Liver (tissue), 9 donors: ENCODE measurements around the gene LINC00305. TPM values are rescaled to one million over a fixed set of nuclear protein-coding genes. Genes with fewer than 3 reads are reported as not detected.

Experiments
- DNase-seq: peaks from one replicate; pipeline ENCODE4 v3.0.0-alpha.2; 2017; ENCODE audit warnings: low spot score
- H3K27ac ChIP-seq, 2 donors: one replicate each; pipeline ENCODE4 v1.7.0; 2013; ENCODE audit warnings: inconsistent platforms in 2 of 2, low read length in 2 of 2, control low read depth in 1 of 2, low read depth in 1 of 2, mild to moderate bottlenecking in 1 of 2
- H3K27me3 ChIP-seq, 4 donors: one replicate each; pipeline versions ENCODE4 v1.6.1 to v1.7.0; 2013; ENCODE audit warnings: low read length in 3 of 4, inconsistent platforms in 1 of 4, mild to moderate bottlenecking in 1 of 4, moderate library complexity in 1 of 4; ENCODE audit not compliant: control insufficient read depth in 4 of 4, insufficient read depth in 4 of 4
- H3K36me3 ChIP-seq, 4 donors: one replicate each; pipeline versions ENCODE4 v1.6.1 to v1.7.0; 2013; ENCODE audit warnings: low read length in 3 of 4, mild to moderate bottlenecking in 3 of 4, low read depth in 1 of 4, moderate library complexity in 1 of 4; ENCODE audit not compliant: control insufficient read depth in 4 of 4, insufficient read depth in 3 of 4
- H3K4me1 ChIP-seq, 4 donors: one replicate each; pipeline versions ENCODE4 v1.6.1 to v1.7.0; 2013; ENCODE audit warnings: low read length in 3 of 4, mild to moderate bottlenecking in 3 of 4, moderate library complexity in 1 of 4; ENCODE audit not compliant: control insufficient read depth in 4 of 4, insufficient read depth in 4 of 4
- H3K4me3 ChIP-seq, 3 donors: one replicate each; pipeline versions ENCODE4 v1.6.1 to v1.7.0; 2013; ENCODE audit warnings: low read length in 3 of 3, control low read depth in 1 of 3, low read depth in 1 of 3, mild to moderate bottlenecking in 1 of 3
- H3K9ac ChIP-seq, 2 donors: one replicate each; pipeline ENCODE4 v1.7.0; 2013; ENCODE audit warnings: low read length in 2 of 2, mild to moderate bottlenecking in 2 of 2, moderate library complexity in 2 of 2, control low read depth in 1 of 2, low read depth in 1 of 2
- H3K9me3 ChIP-seq, 4 donors: one replicate each; pipeline versions ENCODE4 v1.6.1 to v1.7.0; 2013; ENCODE audit warnings: low read length in 3 of 4; ENCODE audit not compliant: control insufficient read depth in 4 of 4
- ATF3 ChIP-seq: IDR thresholded peaks from 2 replicates; pipeline ENCODE4 v1.6.1; 2016; ENCODE audit warnings: antibody characterized with exemption
- EGR1 ChIP-seq, 2 donors: IDR thresholded peaks; 2 replicates each; pipeline ENCODE4 v1.6.1; 2016 to 2018; ENCODE audit warnings: antibody characterized with exemption in 2 of 2, low read depth in 2 of 2
- FOXA1 ChIP-seq: IDR thresholded peaks from 2 replicates; pipeline ENCODE4 v1.6.1; 2016; ENCODE audit warnings: antibody characterized with exemption
- FOXA2 ChIP-seq: IDR thresholded peaks from 2 replicates; pipeline ENCODE4 v1.6.1; 2016; ENCODE audit warnings: antibody characterized with exemption
- GABPA ChIP-seq, 2 donors: IDR thresholded peaks in 1 of 2; conservative IDR thresholded peaks in 1 of 2; 2 replicates each; pipeline ENCODE4 v1.6.1; 2016; ENCODE audit warnings: antibody characterized with exemption in 2 of 2, mild to moderate bottlenecking in 1 of 2, moderate library complexity in 1 of 2
- HNF4A ChIP-seq, 2 donors: conservative IDR thresholded peaks; 2 replicates each; pipeline ENCODE4 v1.6.1; 2016; ENCODE audit warnings: antibody characterized with exemption in 2 of 2, mild to moderate bottlenecking in 2 of 2
- HNF4G ChIP-seq: IDR thresholded peaks from 2 replicates; pipeline ENCODE4 v1.6.1; 2016; ENCODE audit warnings: antibody characterized with exemption
- JUND ChIP-seq, 2 donors: IDR thresholded peaks; 2 replicates each; pipeline ENCODE4 v1.6.1; 2016; ENCODE audit warnings: antibody characterized with exemption in 2 of 2
- MAX ChIP-seq: IDR thresholded peaks from 2 replicates; pipeline ENCODE4 v1.6.1; 2016; ENCODE audit warnings: antibody characterized with exemption
- NR2F2 ChIP-seq: IDR thresholded peaks from 2 replicates; pipeline ENCODE4 v1.6.1; 2016; ENCODE audit warnings: antibody characterized with exemption
- RAD21 ChIP-seq, 2 donors: IDR thresholded peaks; 2 replicates each; pipeline ENCODE4 v1.6.1; 2016; ENCODE audit warnings: antibody characterized with exemption in 2 of 2, mild to moderate bottlenecking in 2 of 2
- RXRA ChIP-seq, 2 donors: IDR thresholded peaks; 2 replicates each; pipeline ENCODE4 v1.6.1; 2017 to 2018; ENCODE audit warnings: antibody characterized with exemption in 2 of 2, mild to moderate bottlenecking in 1 of 2
- SP1 ChIP-seq: IDR thresholded peaks from 2 replicates; pipeline ENCODE4 v1.6.1; 2018; ENCODE audit warnings: antibody characterized with exemption, mild to moderate bottlenecking
- TAF1 ChIP-seq: conservative IDR thresholded peaks from 2 replicates; pipeline ENCODE4 v1.6.1; 2016; ENCODE audit warnings: antibody characterized with exemption, mild to moderate bottlenecking
- YY1 ChIP-seq: IDR thresholded peaks from 2 replicates; pipeline ENCODE4 v1.6.1; 2016; ENCODE audit warnings: antibody characterized with exemption, mild to moderate bottlenecking
- ZBTB33 ChIP-seq: IDR thresholded peaks from 2 replicates; pipeline ENCODE4 v1.6.1; 2016; ENCODE audit warnings: antibody characterized with exemption
- WGBS: extraction: QIAGEN DNeasy Blood & Tissue Kit; methylation state at CpG from one replicate; pipeline ENCODE4 v1.1.7; 2013; 5-methylcytosine and 5-hydroxymethylcytosine counted together
- polyA plus RNA-seq, 2 donors: library from polyadenylated mRNA; stranded (reverse) in 1 of 2; unstranded in 1 of 2; fragments of 200-250 nt in 1 of 2; fragments of >200 nt in 1 of 2; fragmentation: Nextera tagmentation in 1 of 2; extraction: Ambion mirVana in 1 of 2; gene quantifications; one replicate each; pipeline versions ENCODE4 v1.2.1 to v1.2.3, GENCODE V29; 2013 to 2015
- total RNA-seq, 2 donors: library from RNA; depleted of rRNA; stranded (reverse); fragments of >200 nt; gene quantifications; one replicate each; pipeline ENCODE4 v1.2.3, GENCODE V29; 2014
- TF ChIP-seq, protein P1 (sequence below): fragments of 150-350 bp; IDR thresholded peaks from 2 replicates; pipeline ENCODE4 v1.5.1; 2017; ENCODE audit warnings: improper control_type of control experiment, low read depth, low read length; ENCODE audit not compliant: missing input control
- TF ChIP-seq, protein P2 (sequence below): IDR thresholded peaks from 2 replicates; pipeline ENCODE4 v1.6.1; 2016; ENCODE audit warnings: antibody characterized with exemption, mild to moderate bottlenecking
- donor health status: healthy.
- donor health status: healthy.
- donor health status: healthy.
- donor health status: healthy.
- donor health status: healthy.

The LINC00305 gene
- total and polyA plus RNA-seq, 4 donors = 0.84 TPM; not detected in 3

DNA sequence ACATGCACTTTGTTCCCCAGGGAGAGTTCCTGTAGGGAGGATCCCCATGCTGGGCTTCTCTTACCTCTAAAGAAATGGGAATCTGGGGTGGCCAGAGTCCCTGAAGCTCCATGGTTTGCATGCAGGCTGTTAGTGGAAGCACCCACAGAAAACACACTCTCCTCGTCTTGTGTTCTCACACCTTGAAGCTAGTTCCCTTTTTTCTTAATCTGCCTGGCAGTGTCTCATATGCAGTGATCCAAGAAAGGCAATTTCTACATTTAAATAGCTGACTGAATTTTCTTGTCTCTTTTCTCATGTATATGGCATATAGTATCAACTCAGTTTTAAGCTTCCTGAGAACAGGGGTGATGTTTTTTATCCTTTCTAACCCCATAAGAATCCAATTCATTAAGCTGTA is 65.0 kb downstream of the LINC00305 start:
- TF ChIP-seq ATF3 = no peak
- no peak for TF ChIP-seq SP1
- TF ChIP-seq GABPA (IDR thresholded peaks at IDR 0.05 in 1 of 2, conservative IDR thresholded peaks at IDR 0.05 in 1 of 2) = no peak
- TF ChIP-seq RAD21 (IDR thresholded peaks at IDR 0.05) = no peak
- no peak for TF ChIP-seq JUND (IDR thresholded peaks at IDR 0.05)
- TF ChIP-seq HNF4G = no peak
- TF ChIP-seq, protein P1, sequence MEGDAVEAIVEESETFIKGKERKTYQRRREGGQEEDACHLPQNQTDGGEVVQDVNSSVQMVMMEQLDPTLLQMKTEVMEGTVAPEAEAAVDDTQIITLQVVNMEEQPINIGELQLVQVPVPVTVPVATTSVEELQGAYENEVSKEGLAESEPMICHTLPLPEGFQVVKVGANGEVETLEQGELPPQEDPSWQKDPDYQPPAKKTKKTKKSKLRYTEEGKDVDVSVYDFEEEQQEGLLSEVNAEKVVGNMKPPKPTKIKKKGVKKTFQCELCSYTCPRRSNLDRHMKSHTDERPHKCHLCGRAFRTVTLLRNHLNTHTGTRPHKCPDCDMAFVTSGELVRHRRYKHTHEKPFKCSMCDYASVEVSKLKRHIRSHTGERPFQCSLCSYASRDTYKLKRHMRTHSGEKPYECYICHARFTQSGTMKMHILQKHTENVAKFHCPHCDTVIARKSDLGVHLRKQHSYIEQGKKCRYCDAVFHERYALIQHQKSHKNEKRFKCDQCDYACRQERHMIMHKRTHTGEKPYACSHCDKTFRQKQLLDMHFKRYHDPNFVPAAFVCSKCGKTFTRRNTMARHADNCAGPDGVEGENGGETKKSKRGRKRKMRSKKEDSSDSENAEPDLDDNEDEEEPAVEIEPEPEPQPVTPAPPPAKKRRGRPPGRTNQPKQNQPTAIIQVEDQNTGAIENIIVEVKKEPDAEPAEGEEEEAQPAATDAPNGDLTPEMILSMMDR = no peak
- TF ChIP-seq HNF4A (conservative IDR thresholded peaks at IDR 0.05) = no peak
- no peak for TF ChIP-seq FOXA1
- no peak for TF ChIP-seq MAX
- TF ChIP-seq RXRA (IDR thresholded peaks at IDR 0.05) = no peak
- TF ChIP-seq EGR1 (IDR thresholded peaks at IDR 0.05; ENCODE audit: low read depth in 2 of 2) = no peak
- no peak for TF ChIP-seq YY1
- no peak for TF ChIP-seq NR2F2
- Histone ChIP-seq H3K4me3 (no peak overlapping the region), H3K27me3 (no peaks in the 10 kb centered on the region), H3K4me1 (no peaks in the 10 kb centered on the region), H3K27ac (no peak overlapping the region), H3K9me3 (no peaks in the 10 kb centered on the region), H3K9ac (no peak overlapping the region), H3K36me3 (no peaks in the 10 kb centered on the region)
- WGBS = 93% methylated on average over 1 of the region's 1 CpG
- DNase-seq = no peak

GRCh38 chr18:64082513-64082912 is 66.4 kb downstream of the LINC00305 start:
- Histone ChIP-seq H3K4me3 (no peak overlapping the region), H3K9ac (no peak overlapping the region), H3K27me3 (no peaks in the 10 kb centered on the region), H3K4me1 (no peaks in the 10 kb centered on the region), H3K9me3 (no peaks in the 10 kb centered on the region), H3K36me3 (no peaks in the 10 kb centered on the region), H3K27ac (no peak overlapping the region)
- DNase-seq = no peak
- TF ChIP-seq YY1 = no peak
- no peak for TF ChIP-seq FOXA1
- TF ChIP-seq HNF4G = no peak
- no peak for TF ChIP-seq JUND (IDR thresholded peaks at IDR 0.05)
- TF ChIP-seq EGR1 (IDR thresholded peaks at IDR 0.05; ENCODE audit: low read depth in 2 of 2) = no peak
- TF ChIP-seq FOXA2 = no peak
- no peak for TF ChIP-seq MAX
- no peak for TF ChIP-seq ZBTB33
- TF ChIP-seq SP1 = no peak
- TF ChIP-seq, protein P2, sequence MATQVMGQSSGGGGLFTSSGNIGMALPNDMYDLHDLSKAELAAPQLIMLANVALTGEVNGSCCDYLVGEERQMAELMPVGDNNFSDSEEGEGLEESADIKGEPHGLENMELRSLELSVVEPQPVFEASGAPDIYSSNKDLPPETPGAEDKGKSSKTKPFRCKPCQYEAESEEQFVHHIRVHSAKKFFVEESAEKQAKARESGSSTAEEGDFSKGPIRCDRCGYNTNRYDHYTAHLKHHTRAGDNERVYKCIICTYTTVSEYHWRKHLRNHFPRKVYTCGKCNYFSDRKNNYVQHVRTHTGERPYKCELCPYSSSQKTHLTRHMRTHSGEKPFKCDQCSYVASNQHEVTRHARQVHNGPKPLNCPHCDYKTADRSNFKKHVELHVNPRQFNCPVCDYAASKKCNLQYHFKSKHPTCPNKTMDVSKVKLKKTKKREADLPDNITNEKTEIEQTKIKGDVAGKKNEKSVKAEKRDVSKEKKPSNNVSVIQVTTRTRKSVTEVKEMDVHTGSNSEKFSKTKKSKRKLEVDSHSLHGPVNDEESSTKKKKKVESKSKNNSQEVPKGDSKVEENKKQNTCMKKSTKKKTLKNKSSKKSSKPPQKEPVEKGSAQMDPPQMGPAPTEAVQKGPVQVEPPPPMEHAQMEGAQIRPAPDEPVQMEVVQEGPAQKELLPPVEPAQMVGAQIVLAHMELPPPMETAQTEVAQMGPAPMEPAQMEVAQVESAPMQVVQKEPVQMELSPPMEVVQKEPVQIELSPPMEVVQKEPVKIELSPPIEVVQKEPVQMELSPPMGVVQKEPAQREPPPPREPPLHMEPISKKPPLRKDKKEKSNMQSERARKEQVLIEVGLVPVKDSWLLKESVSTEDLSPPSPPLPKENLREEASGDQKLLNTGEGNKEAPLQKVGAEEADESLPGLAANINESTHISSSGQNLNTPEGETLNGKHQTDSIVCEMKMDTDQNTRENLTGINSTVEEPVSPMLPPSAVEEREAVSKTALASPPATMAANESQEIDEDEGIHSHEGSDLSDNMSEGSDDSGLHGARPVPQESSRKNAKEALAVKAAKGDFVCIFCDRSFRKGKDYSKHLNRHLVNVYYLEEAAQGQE = no peak
- TF ChIP-seq, protein P1 = no peak
- TF ChIP-seq GABPA (IDR thresholded peaks at IDR 0.05 in 1 of 2, conservative IDR thresholded peaks at IDR 0.05 in 1 of 2) = no peak
- TF ChIP-seq NR2F2 = no peak
- no peak for TF ChIP-seq RAD21 (IDR thresholded peaks at IDR 0.05)
- TF ChIP-seq RXRA (IDR thresholded peaks at IDR 0.05) = no peak
- no peak for TF ChIP-seq TAF1
- no peak for TF ChIP-seq ATF3
- no peak for TF ChIP-seq HNF4A (conservative IDR thresholded peaks at IDR 0.05)
